Measurements from ENCODE around the gene IGF2BP2. TPM values are rescaled to one million over a fixed set of nuclear protein-coding genes. Genes with fewer than 3 reads are reported as not detected.

IGF2BP2 gene
- total and polyA plus RNA-seq, 9 of the 15 experiments (the other 6 are each of a cell fraction or from before 2014, with no cell fraction given): 3.2 to 59.6 (median 30.5) TPM

DNA sequence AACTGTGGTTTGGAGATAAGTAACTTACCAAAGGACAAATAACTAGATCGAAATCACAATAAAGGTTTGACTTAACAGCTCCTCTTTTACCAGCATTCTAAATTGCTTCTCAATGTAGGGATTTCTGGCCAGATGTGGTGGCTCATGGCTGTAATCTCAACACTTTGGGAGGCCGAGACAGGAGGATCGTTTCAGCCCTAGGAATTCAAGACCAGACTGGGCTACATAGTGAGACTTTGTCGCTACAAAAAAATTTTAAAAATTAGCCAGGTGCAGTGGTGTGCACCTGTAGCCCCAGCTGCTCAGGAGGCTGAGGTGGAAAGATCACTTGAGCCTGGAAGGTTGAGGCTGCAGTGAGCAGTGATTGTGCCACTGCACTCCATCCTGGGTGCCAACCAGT is 17.4 kb upstream of the IGF2BP2 start:
- intact Hi-C loops (cut with micrococcal nuclease) (no loop called here), in situ Hi-C loops (cut with MboI) (no loop called here)
- Histone ChIP-seq H3K4me3 (no peak overlapping the region), H3K4me1 (replicated peaks in 1 of 2; ENCODE audit: control insufficient read depth in 2 of 2, insufficient read depth in 2 of 2, low read length in 2 of 2) (no peaks in the 10 kb centered on the region; a peak in 1 of 5 replicates), H3K9me3 (replicated peaks; ENCODE audit: control insufficient read depth, insufficient read depth, low read depth, low read length) (no peaks in the 10 kb centered on the region), H2AFZ (ENCODE audit: low read depth, low read length) (no peak overlapping the region), H3K9me1 (ENCODE audit: control insufficient read depth, insufficient read depth, low read length) (no peaks in the 10 kb centered on the region), H3K4me2 (ENCODE audit: insufficient read depth, low read length) (no peak overlapping the region), H3K27ac (ENCODE audit: extremely low read depth, low read depth, low read length) (no peak overlapping the region), H3K79me2 (ENCODE audit: control insufficient read depth, insufficient read depth, low read length) (no peaks in the 10 kb centered on the region), H3K27me3 (ENCODE audit: control insufficient read depth in 2 of 2, insufficient read depth in 2 of 2, low read length in 2 of 2) (no peaks in the 10 kb centered on the region), H3K36me3 (ENCODE audit: control insufficient read depth, insufficient read depth, low read length) (no peaks in the 10 kb centered on the region), H4K20me1 (replicated peaks; ENCODE audit: control insufficient read depth, insufficient read depth, low read length) (no peaks in the 10 kb centered on the region), H3K9ac (ENCODE audit: insufficient read depth in 1 of 2, low read depth in 2 of 2, low read length in 2 of 2) (no peak overlapping the region)
- 16% methylated on average over 4 of the region's 4 CpGs for WGBS (ENCODE audit: insufficient coverage, low coverage, missing lambda C conversion rate)
- no peak for DNase-seq (ENCODE audit: extremely low read depth in 1 of 4, low spot score in 3 of 4)
- no TSS peak for BruUV-seq (replicated peaks)
- TF ChIP-seq ZNF445 (CRISPR knock-in tag; IDR thresholded peaks at IDR 0.05; ENCODE audit: low read depth) (no peak), ZZZ3 (IDR thresholded peaks at IDR 0.05) (no peak), ZFP36 (IDR thresholded peaks at IDR 0.05; ENCODE audit: low read depth, low read length, partially characterized antibody) (no peak), E2F3 (CRISPR knock-in tag; IDR thresholded peaks at IDR 0.05) (no peak), ZBTB11 (CRISPR knock-in tag; IDR thresholded peaks at IDR 0.05) (no peak), TAF7 (tag; IDR thresholded peaks at IDR 0.05) (no peak), SP2 (IDR thresholded peaks at IDR 0.05; ENCODE audit: extremely low read depth, low read depth, low read length, poor library complexity, severe bottlenecking) (no peak), GMEB1 (CRISPR knock-in tag; IDR thresholded peaks at IDR 0.05) (no peak), DIDO1 (tag; IDR thresholded peaks at IDR 0.05; ENCODE audit: low read depth) (no peak), SP1 (CRISPR knock-in tag; IDR thresholded peaks at IDR 0.05) (no peak), PYGO2 (tag; IDR thresholded peaks at IDR 0.05) (no peak), NONO (IDR thresholded peaks at IDR 0.05; ENCODE audit: low read depth in 2 of 2, low read length in 1 of 2) (no peak)
- TF ChIP-seq, protein P1, sequence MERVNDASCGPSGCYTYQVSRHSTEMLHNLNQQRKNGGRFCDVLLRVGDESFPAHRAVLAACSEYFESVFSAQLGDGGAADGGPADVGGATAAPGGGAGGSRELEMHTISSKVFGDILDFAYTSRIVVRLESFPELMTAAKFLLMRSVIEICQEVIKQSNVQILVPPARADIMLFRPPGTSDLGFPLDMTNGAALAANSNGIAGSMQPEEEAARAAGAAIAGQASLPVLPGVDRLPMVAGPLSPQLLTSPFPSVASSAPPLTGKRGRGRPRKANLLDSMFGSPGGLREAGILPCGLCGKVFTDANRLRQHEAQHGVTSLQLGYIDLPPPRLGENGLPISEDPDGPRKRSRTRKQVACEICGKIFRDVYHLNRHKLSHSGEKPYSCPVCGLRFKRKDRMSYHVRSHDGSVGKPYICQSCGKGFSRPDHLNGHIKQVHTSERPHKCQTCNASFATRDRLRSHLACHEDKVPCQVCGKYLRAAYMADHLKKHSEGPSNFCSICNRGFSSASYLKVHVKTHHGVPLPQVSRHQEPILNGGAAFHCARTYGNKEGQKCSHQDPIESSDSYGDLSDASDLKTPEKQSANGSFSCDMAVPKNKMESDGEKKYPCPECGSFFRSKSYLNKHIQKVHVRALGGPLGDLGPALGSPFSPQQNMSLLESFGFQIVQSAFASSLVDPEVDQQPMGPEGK (CRISPR knock-in tag; IDR thresholded peaks at IDR 0.05; ENCODE audit: borderline replicate concordance): no peak
- TF ChIP-seq, protein P2, sequence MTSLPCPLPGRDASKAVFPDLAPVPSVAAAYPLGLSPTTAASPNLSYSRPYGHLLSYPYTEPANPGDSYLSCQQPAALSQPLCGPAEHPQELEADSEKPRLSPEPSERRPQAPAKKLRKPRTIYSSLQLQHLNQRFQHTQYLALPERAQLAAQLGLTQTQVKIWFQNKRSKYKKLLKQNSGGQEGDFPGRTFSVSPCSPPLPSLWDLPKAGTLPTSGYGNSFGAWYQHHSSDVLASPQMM (CRISPR knock-in tag; IDR thresholded peaks at IDR 0.05): no peak
- CTCF ChIA-PET (ENCODE audit: low intra/inter-chr PET ratio): no interaction called here
- no peak for ATAC-seq
- FAIRE-seq: no peak
- POLR2A ChIA-PET: interaction anchor here (1.0 to 2.0 kb wide), 2 partner anchors 13 to 89 kb away, joined by 3 to 7 read pairs; no protein-coding TSS in a partner anchor
